ENCODE measurements around the gene SORCS3. TPM values are rescaled to one million over a fixed set of nuclear protein-coding genes. Genes with fewer than 3 reads are reported as not detected.

SORCS3 gene
- total and polyA plus RNA-seq, 2 donors (not counting 1 experiment from before 2014, with no cell fraction given), result not detected

- CTCF ChIA-PET, result no interaction called here
- TF ChIP-seq EZH2 (IDR thresholded peaks at IDR 0.05; ENCODE audit: borderline replicate concordance, insufficient read depth, low read depth, low read length, poor library complexity, severe bottlenecking), result no peak
- no peak for TF ChIP-seq CTCF (IDR thresholded peaks at IDR 0.05)
- no peaks in the 10 kb centered on the region for H3K4me1 ChIP-seq (ENCODE audit: control insufficient read depth in 2 of 2, insufficient read depth in 2 of 2, low read length in 2 of 2)
- no peak overlapping the region for H3K9ac ChIP-seq (ENCODE audit: low read length)
- H3K27ac ChIP-seq (ENCODE audit: low read length in 2 of 2), result no peak overlapping the region
- H3K4me3 ChIP-seq (ENCODE audit: control extremely low read depth in 1 of 5, extremely low read depth in 1 of 5, insufficient read depth in 1 of 5, low read depth in 2 of 5, low read length in 4 of 5), result no peak overlapping the region
- Mint-ChIP-seq H3K27me3 (no peaks in the 10 kb centered on the region), H3K4me1 (no peaks in the 10 kb centered on the region), H3K9me3 (ENCODE audit: insufficient read depth) (no peaks in the 10 kb centered on the region), H3K4me3 (no peak overlapping the region), H3K27ac (no peak overlapping the region)
- H4K20me1 ChIP-seq (ENCODE audit: control insufficient read depth, insufficient read depth, low read length, poor library complexity, severe bottlenecking), result no peaks in the 10 kb centered on the region
- intact Hi-C loops (cut with micrococcal nuclease), result no loop called here
- no peak overlapping the region for H2AFZ ChIP-seq (ENCODE audit: insufficient read depth, low read depth, low read length, poor library complexity, severe bottlenecking)
- ATAC-seq (ENCODE audit: low read depth), result no peak
- no peaks in the 10 kb centered on the region for H3K9me3 ChIP-seq (ENCODE audit: control extremely low read depth in 1 of 3, control insufficient read depth in 2 of 3, insufficient read depth in 1 of 3, low read length in 2 of 3)
- DNase-seq, result no peak
- no peak overlapping the region for H3K4me2 ChIP-seq (replicated peaks; ENCODE audit: low read depth, low read length, poor library complexity, severe bottlenecking)
- no peaks in the 10 kb centered on the region for H3K36me3 ChIP-seq (replicated peaks in 1 of 2; ENCODE audit: control extremely low read depth in 1 of 2, control insufficient read depth in 1 of 2, extremely low read depth in 1 of 2, insufficient read depth in 2 of 2, low read length in 1 of 2)
- H3K79me2 ChIP-seq (ENCODE audit: control insufficient read depth, insufficient read depth, low read length), result no peaks in the 10 kb centered on the region
- no peaks in the 10 kb centered on the region for H3K27me3 ChIP-seq (replicated peaks in 1 of 4; ENCODE audit: control extremely low read depth in 1 of 4, control insufficient read depth in 3 of 4, insufficient read depth in 4 of 4, low read length in 3 of 4)
- 82% methylated on average over 2 of the region's 2 CpGs for WGBS (ENCODE audit: insufficient coverage)
- POLR2A ChIA-PET, result no interaction called here
Observed at GRCh38 chr10:104908581-104908980, 267.5 kb downstream of the SORCS3 start.

GRCh38 chr10:104910712-104911111 is 269.6 kb downstream of the SORCS3 start:
- Histone ChIP-seq H3K79me2 (ENCODE audit: control insufficient read depth, insufficient read depth, low read length) (no peaks in the 10 kb centered on the region), H3K27me3 (replicated peaks in 1 of 4; ENCODE audit: control extremely low read depth in 1 of 4, control insufficient read depth in 3 of 4, insufficient read depth in 4 of 4, low read length in 3 of 4) (no peaks in the 10 kb centered on the region), H3K36me3 (replicated peaks in 1 of 2; ENCODE audit: control extremely low read depth in 1 of 2, control insufficient read depth in 1 of 2, extremely low read depth in 1 of 2, insufficient read depth in 2 of 2, low read length in 1 of 2) (no peaks in the 10 kb centered on the region), H3K4me3 (ENCODE audit: control extremely low read depth in 1 of 5, extremely low read depth in 1 of 5, insufficient read depth in 1 of 5, low read depth in 2 of 5, low read length in 4 of 5) (no peak overlapping the region), H3K9ac (ENCODE audit: low read length) (no peak overlapping the region), H3K4me1 (ENCODE audit: control insufficient read depth in 2 of 2, insufficient read depth in 2 of 2, low read length in 2 of 2) (no peaks in the 10 kb centered on the region), H3K9me3 (ENCODE audit: control extremely low read depth in 1 of 3, control insufficient read depth in 2 of 3, insufficient read depth in 1 of 3, low read length in 2 of 3) (no peaks in the 10 kb centered on the region), H3K27ac (ENCODE audit: low read length in 2 of 2) (no peak overlapping the region), H2AFZ (ENCODE audit: insufficient read depth, low read depth, low read length, poor library complexity, severe bottlenecking) (no peak overlapping the region), H4K20me1 (ENCODE audit: control insufficient read depth, insufficient read depth, low read length, poor library complexity, severe bottlenecking) (no peaks in the 10 kb centered on the region), H3K4me2 (replicated peaks; ENCODE audit: low read depth, low read length, poor library complexity, severe bottlenecking) (no peak overlapping the region)
- Mint-ChIP-seq H3K27ac (no peak overlapping the region), H3K9me3 (ENCODE audit: insufficient read depth) (no peaks in the 10 kb centered on the region), H3K27me3 (no peaks in the 10 kb centered on the region), H3K4me3 (no peak overlapping the region), H3K4me1 (no peaks in the 10 kb centered on the region)
- CTCF ChIA-PET, result interaction anchor here (1.6 kb wide), 1 partner anchor 15 kb away, joined by 5 read pairs; no protein-coding TSS in a partner anchor
- POLR2A ChIA-PET, result no interaction called here
- ATAC-seq (ENCODE audit: low read depth) (no peak), DNase-seq (no peak)
- TF ChIP-seq CTCF (IDR thresholded peaks at IDR 0.05) (no peak), EZH2 (IDR thresholded peaks at IDR 0.05; ENCODE audit: borderline replicate concordance, insufficient read depth, low read depth, low read length, poor library complexity, severe bottlenecking) (no peak)
- intact Hi-C loops (cut with micrococcal nuclease), result no loop called here
- WGBS (ENCODE audit: insufficient coverage), result 85% methylated on average over 3 of the region's 3 CpGs

All from B cell (primary cell).